ENCODE measurements around the gene HPSE2.
A peak's percentile ranks its signal among the peaks of the same experiment; 100 is the strongest.

Gene HPSE2

DNA sequence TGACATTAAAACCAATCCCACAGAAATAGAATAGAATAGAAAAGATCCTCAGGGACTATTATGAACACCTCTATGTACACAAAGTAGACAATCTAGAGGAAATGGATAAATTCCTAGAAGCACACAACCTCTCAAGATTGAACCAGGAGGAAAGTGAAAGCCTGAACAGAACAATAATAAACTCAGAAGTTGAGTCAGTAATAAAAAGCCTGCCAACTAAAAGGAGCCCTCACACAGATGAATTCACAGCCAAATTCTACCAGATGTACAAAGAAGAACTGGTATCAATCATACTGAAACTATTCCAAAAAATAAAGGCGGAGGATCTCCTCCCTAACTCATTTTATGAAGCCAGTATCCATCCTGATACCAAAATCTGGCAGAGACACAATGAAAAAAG, 568.6 kb downstream of the HPSE2 start:
- DNase-seq: no peak

DNA sequence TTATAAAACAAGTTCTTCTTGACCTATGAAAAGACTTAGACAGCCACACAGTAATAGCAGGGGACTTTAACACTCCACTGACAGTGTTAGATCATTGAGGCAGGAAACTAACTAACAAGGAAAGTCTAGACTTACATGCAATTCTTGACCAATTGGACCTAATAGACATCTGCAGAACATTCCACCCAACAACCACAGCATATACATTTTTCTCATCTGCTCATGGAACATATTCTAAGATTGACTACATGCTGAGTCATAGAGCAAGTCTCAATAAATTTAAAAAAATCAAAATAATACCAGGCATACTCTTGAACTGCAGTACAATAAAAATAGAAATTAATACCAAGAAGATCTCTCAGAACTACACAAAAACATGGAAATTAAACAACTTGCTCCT, 569.4 kb downstream of the HPSE2 start:
- peak; percentile 29 for DNase-seq

DNA sequence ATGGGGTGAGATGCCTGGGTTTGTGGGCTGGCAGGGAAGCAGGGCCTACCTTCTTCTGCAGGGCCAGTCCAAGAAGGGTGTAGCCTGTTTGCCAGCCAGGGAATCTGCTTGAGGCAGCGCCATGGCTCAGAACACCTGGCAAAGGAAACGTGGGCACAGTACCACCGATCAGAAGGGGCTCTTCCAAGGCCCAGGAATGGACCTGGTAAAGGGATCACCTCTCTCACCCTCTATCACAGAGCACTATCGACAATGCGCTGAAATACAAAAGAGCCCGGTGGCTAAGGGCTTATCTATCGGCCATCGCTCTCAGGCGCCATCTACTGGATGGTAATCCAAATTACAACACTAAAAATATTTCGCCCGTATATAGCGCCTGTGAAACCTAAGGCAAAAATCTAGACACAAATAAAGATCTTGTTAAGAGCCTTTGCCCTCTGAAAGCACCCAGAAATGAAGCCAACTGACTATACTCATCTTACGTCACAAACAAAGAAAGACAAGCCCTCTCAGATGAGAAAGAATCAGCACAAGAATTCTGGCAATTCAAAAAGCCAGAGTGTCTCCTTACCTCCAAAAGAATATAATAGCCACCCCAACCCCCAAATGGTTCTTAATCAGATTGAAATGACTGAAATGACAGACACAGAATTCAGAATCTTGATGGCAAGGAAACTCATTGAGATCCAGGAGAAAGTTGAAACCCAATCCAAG, 571.2 kb downstream of the HPSE2 start:
- peak; percentile 28 for DNase-seq

DNA sequence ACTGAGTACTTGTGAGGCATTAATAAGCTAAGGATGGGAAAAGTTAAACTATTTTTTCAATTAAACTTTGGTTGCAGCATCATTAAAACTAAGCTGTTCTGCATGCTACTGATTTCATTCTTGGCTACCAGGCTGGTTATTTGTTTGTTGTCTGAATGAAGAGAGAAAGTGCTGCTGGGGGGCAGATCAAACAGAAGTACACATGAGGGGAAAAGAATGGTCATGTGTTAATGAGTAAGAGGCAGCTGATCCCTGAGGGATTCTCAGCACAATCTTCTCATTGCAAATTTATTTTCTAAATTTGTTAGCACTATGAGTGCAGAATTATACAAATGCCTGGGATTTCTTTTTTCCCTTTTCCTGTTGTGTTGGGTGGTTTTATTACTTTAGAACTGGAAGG, 575.7 kb downstream of the HPSE2 start:
- no peak for DNase-seq

GRCh38 chr10:98655492-98655891, 580.2 kb downstream of the HPSE2 start:
- DNase-seq: no peak

- no peak for DNase-seq
Observed at GRCh38 chr10:98649170-98649569, 586.5 kb downstream of the HPSE2 start.

- no peak for DNase-seq
Observed at GRCh38 chr10:98646998-98647917, 588.4 kb downstream of the HPSE2 start.

DNA sequence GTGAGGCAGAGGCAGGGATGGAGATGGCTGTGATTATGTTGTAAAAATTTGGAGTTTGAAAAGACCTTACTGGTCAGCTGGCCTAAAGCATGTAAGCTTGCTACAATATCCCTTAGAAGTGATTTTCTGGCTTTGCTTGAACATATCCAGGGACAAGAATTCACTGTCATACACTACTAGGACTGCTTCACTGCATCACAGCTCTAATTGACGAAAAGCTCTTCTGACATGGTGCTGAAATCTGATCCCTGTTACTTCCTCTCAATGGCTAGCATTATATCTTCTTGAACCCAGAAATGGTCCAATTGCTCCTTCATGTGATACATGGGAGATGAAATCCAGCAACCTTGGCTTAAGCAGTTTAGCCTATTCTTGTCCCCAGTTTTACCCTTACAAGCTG, 591.2 kb downstream of the HPSE2 start:
- DNase-seq: no peak

DNA sequence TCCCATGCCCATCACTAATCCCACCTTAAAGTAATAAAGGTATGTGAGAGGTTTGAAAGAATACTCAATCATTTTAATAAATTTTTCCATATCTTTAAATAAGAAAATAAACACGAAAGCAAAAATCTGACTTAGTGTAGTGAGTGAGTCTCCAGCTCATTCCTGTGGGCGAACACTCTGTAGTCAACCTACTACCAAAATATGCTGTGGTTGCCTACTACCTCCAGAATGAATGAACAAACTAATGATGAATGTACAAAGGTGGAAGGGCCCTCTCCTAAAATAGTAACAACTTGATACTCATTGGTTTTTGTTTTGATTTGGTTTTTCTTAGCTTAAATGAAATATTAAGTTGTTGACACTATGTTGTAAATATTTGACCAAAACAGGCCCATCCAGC, 593.4 kb downstream of the HPSE2 start:
- peak; percentile 14 for DNase-seq

- DNase-seq: no peak
Observed at GRCh38 chr10:98638920-98639319, 596.7 kb downstream of the HPSE2 start.

GRCh38 chr10:98636921-98637329, 598.7 kb downstream of the HPSE2 start:
- DNase-seq: no peak

DNA sequence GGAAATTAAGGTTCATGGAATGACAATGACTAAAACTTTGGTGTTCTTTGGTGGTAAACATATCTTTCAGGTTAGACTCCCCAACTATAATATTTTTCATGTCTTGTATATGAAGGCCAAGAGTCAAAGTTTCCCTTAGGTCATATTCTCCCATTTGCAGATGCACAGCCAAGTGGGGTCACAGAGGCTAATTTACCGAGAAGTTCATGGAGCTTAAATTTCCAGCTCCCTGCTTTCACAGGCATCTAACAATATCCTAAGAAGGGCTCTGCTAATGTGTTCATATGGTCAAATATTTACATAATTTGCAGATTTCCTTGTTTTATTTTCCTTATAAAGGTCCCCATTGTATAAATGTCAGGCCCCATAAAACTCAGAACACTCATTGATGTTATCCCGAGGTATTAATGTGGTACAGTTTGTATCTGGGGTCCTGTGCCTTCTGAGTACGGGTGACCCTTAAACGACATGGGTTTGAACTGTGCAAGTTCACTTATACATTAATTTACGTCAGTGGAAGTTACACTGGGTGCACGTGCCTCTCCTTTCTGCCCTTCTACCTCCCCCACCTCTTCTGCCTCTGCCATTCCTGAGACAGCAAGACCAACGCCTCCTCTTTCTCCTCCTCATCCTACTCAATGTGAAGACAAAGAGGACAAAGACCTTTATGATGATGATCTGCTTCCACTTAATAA, 603.0 kb downstream of the HPSE2 start:
- DNase-seq: no peak

- DNase-seq: no peak
Observed at GRCh38 chr10:98628206-98628605, 607.4 kb downstream of the HPSE2 start.

DNA sequence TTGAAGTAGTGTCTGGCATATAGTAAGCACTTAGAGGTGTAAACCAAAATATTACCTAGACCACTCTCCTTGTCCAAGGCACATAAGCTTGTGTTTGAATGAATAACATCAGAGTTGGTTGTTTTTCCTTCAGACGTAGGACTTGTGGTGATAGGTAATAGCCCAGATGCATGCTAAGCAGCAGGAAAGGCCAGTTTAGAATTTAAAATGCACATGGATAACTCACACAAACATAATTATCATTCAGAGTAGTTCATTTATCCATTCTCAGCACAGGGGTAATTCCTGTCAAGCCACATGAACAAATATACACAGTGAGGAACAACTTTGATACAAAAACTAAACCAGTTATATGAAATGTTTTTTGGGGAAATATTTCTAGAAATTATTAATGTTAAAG, 607.9 kb downstream of the HPSE2 start:
- no peak for DNase-seq

GRCh38 chr10:98624963-98625362, 610.7 kb downstream of the HPSE2 start:
- DNase-seq: no peak

GRCh38 chr10:98623176-98623575, 612.5 kb downstream of the HPSE2 start:
- no peak for DNase-seq

GRCh38 chr10:98621630-98622029, 614.0 kb downstream of the HPSE2 start:
- no peak for DNase-seq

DNA sequence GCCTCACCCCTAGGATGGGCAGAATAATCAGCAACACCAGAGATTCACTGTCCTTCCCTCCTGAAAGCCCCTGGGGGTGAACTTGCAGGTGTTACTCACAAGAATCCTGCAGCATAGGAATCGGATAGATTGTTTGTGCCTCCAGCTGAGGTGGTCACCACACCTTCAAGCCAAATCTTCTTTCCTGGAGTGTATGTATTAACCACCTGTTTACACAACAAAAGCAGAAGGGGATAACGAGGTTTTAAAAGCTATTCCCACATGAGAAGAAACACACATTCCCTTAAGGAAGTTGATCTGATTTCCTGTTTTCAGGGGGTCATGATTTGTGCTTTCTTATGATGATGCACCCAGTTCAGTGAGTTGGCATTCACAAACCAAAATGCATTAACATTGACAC, 615.1 kb downstream of the HPSE2 start:
- no peak for DNase-seq

DNA sequence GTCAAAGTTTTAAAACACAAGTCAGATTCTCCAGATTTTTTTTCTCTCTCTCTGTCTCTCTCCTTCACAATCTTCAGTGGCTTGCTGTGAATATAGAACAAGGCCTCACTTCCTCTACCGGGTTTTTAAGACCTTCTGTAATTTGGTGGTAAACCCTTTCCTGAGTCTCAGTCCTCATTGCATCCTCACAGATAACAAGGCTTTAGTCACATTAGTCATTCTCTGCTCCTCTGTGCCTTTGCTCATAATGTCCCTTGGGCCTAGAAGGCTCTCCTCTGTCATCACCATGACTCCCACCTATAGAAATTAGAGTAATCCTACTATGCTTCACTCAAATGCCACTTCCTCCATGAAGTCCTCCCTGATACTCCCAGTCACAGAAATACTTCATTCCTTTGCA, 616.2 kb downstream of the HPSE2 start:
- no peak for DNase-seq

GRCh38 chr10:98617906-98618520, 617.6 kb downstream of the HPSE2 start:
- DNase-seq: no peak

- DNase-seq: no peak
Observed at GRCh38 chr10:98613446-98613845, 622.2 kb downstream of the HPSE2 start.

GRCh38 chr10:98611436-98611835, 624.2 kb downstream of the HPSE2 start:
- no peak for DNase-seq

DNA sequence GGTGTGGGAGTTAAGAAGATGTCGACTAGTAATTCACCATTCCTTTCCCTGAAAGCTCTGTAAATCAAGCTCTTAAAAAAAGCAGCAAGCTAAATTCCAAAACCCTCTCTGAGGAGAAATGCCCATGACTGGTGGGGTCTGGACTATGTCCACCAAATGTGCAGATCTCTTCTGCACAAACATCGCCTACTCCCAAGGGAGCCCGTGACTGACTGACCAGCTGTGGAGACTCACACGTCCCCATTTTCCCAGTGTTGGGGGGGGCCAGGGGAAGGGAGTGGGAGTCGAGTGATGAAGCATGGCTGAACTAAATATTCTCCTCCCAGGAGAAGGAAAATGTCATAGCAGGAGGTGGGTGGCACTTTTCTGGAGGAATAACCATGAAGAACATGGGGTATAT, 624.8 kb downstream of the HPSE2 start:
- DNase-seq: no peak

All from fibroblast of skin of scalp (primary cell).